DLD1 (cell line): Measurements from ENCODE around the gene BSPRY.

ENCODE experiments used
- in situ Hi-C: cut with HindIII; loops from 2 replicates; pipeline ENCODE4 v1.10.0; 2017; ENCODE audit warnings: low sequenced_read_pairs

Gene BSPRY

DNA sequence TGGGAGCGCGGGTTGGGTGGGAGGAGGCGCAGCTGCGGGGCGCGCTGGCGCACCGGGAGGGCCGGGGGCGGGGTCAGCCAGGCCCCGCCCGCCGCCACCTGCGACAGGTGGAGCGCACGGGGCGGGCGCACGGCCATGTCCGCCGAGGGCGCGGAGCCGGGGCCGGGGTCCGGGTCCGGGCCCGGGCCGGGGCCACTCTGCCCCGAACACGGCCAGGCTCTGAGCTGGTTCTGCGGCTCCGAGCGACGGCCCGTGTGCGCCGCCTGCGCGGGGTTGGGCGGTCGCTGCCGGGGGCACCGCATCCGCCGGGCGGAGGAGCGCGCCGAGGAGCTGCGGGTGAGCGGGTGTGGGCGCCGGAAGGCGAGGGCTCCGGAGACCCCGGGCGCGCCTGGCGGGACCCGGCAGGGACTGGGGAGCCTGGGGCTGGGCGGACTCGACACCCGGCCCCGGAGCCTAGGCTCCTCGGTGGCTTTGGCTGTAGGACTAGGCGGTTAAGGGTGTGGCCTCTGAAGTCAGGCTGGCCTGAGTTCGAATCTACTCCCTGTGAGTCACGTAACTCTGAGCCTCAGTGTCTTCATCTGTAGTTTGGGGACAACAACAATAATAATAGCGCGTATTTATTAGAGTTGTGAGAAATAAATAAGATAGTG lies at the start of gene BSPRY:
Gene BSPRY, plus strand, starts transcription at position 97 of the 650 bp plus-strand sequence. Its CDS starts 39 bp downstream, at position 136.
- in situ Hi-C loops = no loop called here

DNA sequence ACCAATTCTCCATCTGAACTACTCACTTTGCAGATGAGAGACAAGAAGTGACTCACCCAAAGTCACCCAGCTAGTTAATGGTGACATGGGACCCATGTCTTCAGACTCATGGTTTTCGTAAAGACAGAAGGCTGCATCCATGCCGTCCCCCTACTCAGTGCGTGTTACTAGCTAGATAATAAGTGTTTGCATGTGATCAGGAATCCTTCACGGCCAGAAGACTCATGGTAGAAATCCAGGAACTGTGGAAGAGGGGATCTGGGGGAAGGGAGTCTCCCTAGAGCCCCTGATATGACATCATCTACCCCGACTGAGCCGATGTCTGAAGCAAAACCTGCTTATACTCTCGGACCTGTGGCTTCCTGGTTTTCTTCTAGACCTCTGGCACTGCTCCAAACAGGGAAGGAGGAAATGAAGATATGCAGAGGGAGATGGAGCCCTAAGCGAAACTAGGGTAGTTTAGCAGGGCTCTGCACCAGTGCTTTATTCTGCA lies 49.5 kb upstream of the BSPRY start:
- in situ Hi-C loops = no loop called here

- in situ Hi-C loops = no loop called here
These were observed 47.8 kb upstream of the BSPRY start for GRCh38 chr9:113301548-113301947.

DNA sequence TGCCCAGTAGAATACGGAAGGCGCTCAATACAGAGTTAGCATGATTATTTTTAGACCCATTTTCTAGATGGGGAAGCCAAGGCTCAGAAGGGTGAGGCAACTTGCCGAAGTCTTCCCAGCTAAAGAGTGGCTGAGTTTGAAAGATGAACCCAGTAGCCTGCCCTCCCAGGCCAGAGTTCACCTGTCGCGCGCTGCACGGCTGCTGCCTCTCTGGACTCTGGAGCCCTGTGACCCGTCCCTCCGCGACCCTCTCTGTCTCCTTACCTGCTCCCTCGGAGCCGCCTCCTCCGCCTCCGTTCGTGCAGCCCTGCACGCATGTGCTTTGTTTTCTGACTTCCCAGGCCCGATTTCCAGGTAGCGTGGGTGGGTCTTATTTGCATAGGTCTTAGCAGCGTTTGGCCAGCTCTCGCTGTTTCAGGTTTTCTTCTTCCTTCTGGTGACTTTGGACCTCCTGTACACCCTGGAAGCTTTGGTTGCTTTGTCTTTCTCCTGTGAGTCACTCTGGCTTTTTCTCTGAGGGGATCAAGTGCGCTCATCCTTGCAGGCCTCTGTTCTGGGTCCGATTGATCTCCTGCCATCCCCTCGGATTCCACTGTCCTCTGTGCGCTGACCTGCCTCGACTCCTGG lies 46.4 kb upstream of the BSPRY start, which contains the start of gene RNF183:
Gene RNF183, minus strand, starts transcription at position 585 of the 627 bp plus-strand sequence. CDS start 5,192 bp downstream, outside the sequence.
- in situ Hi-C loops = no loop called here

- in situ Hi-C loops = no loop called here
These were observed 42.8 kb upstream of the BSPRY start for GRCh38 chr9:113306566-113306965.

GRCh38 chr9:113307396-113307975 lies 41.9 kb upstream of the BSPRY start:
- in situ Hi-C loops = no loop called here

- in situ Hi-C loops = no loop called here
These were observed 40.0 kb upstream of the BSPRY start for GRCh38 chr9:113309204-113309813.

DNA sequence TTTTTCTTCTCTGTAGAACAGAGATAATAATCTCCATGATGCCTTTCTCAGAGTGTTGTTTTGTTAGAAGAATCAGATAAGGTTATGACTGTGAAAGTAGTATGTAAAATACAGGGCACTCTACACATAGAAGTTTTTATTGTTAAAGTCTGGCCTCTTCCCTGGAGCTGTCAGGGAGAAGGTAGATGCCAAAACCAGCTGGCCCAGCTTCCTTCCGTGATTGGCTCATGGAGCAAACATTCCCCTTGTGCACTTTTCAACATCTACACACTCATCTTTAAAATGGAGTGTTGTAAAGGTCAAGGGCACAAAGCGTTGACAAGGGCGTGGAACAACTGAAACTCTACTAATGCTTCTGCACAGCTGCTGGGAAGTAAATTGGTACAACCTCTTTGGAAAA lies 38.8 kb upstream of the BSPRY start:
- in situ Hi-C loops = no loop called here

GRCh38 chr9:113311961-113312360 lies 37.4 kb upstream of the BSPRY start:
- in situ Hi-C loops = no loop called here

- in situ Hi-C loops = no loop called here
These were observed 36.1 kb upstream of the BSPRY start for GRCh38 chr9:113313261-113313660.

DNA sequence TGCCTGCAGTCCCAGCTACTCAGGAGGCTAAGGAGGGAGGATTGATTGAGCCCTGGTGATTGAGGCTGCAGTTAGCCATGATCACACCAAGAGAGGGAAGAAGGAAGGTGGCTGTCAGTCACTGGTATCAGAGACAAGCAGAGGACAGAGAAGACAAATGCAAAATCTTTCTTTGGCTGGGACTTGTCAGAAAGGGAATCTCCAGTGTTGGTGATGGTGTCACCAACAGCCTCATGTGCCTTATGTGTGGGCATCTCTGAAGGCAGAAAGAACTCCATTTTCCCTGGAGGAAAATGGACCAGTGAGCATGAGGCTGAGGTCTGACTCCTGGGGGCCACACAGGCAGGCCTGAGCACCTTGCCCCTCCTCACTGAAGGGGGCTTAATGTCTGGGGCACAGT lies 34.1 kb upstream of the BSPRY start:
- in situ Hi-C loops = no loop called here

GRCh38 chr9:113316030-113316429 lies 33.3 kb upstream of the BSPRY start:
- in situ Hi-C loops = no loop called here

- in situ Hi-C loops = no loop called here
These were observed 31.6 kb upstream of the BSPRY start for GRCh38 chr9:113317777-113318176.

GRCh38 chr9:113319054-113319453 lies 30.3 kb upstream of the BSPRY start:
- in situ Hi-C loops = no loop called here

- in situ Hi-C loops = no loop called here
These were observed 29.3 kb upstream of the BSPRY start for GRCh38 chr9:113320051-113320450.

DNA sequence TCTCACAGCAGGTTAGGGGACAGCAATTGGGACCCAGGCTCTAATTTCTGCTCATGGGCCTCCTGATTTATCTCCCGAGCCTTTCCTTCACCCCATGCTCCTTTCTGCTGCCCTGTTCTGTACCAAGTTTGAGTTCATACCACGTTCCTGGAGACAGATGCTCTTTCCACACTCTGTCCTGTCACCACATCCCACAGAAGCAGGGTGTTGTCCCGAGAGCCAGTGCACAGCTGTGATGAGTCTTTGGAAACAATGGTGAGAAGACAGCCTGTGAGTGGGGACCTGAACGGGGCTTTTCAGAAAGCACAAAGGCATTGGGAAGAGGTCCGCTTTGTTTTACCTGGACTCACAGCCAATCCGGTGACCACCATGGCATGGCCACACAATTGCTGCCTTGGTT lies 26.7 kb upstream of the BSPRY start:
- in situ Hi-C loops = no loop called here

DNA sequence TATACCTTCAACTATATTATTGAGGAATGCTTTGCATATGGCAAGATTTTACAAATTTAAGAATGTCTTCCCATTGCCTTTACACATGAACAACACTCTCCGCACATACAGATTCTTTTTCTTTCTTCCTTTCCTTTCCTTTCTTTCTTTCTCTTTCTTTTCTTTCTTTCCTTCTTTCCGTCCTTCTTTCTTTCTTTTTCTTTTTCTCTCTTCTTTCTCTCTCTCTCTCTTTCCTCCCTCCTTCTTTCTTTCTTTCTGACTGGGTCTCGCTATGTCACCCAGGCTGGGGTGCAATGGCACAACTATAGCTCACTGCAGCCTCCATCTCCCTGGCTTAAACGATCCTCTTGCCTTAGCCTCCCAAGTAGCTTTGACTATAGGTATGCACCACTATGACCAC lies 23.1 kb upstream of the BSPRY start:
- in situ Hi-C loops = no loop called here

DNA sequence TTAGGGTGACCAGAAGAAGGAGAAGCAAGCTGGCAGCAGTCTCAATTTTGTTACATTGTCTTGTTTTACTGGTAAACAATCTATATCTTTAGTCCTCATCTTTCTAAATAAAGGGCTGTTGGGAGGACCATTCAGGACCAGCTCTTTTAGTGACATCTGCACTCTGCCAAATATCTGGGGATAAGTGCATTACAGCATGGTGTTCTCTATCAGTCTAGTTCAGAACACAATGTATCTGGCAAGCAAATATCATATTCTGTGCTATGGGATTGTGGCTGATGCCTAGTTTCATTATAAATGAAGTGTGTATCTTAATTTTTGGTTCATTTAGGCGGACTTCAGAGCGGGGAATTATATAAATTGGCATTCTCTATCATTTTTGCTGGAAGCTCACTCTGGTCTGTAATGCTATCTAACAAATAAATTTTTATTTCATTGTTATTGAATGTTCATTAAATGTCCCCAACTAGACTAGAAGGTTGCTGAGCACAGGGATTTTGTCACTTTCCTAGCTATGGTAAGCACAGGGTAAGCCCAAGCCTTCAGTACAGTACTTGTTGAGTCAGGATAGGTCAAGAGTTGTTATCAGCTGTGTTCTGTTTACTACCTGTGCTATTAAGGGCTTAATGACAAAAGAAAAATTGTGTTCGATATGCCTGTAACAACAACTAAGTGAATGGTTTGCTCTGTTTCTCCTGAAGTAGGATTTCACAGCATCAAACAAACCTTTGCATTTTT lies 21.1 kb upstream of the BSPRY start:
- in situ Hi-C loops = no loop called here

DNA sequence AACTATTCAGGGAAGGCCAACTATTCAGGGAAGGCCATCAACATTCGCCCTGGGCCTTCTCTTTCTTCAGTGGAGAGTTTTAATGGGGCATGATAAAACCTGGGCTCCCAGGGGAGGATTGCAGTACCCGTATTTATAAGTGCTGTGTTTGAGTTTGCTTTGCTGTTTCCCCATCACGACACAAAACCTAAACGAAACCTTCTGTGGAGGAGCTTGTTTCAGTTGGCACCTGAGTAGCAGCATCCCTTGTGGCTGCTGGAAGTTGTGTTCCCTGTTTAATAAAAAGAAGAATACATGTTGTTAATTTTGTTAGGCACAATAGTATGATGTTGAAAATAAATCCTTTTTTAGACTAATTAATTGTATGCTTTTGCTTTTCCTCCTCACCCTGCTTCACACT lies 17.6 kb upstream of the BSPRY start:
- in situ Hi-C loops = no loop called here

DNA sequence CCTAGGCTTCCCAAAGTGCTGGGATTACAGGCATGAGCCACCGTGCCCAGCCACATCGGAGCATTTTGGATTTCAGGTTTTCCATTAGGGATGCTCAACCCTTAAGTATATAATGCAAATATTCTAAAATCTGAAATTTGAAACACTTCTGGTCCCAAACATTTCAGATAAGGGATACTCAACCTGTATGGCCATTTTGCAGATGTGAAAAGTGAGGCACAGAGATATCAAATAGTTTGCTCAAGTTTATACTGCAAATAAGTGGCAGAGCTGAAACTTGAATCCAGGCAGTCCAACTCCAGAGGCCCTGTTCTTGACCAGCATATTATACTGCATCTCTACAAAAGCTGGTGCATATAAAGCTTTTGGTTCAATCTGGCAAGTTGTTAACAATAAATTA lies 11.6 kb upstream of the BSPRY start:
- in situ Hi-C loops = no loop called here
